Liver (tissue), 9 donors: ENCODE results near the gene CNKSR3. TPM values are rescaled to one million over a fixed set of nuclear protein-coding genes. Genes with fewer than 3 reads are reported as not detected.

Source experiments
- DNase-seq: peaks from one replicate; pipeline ENCODE4 v3.0.0-alpha.2; 2017; ENCODE audit warnings: low spot score
- H3K27ac ChIP-seq, 2 donors: one replicate each; pipeline ENCODE4 v1.7.0; 2013; ENCODE audit warnings: inconsistent platforms in 2 of 2, low read length in 2 of 2, control low read depth in 1 of 2, low read depth in 1 of 2, mild to moderate bottlenecking in 1 of 2
- H3K27me3 ChIP-seq, 4 donors: one replicate each; pipeline versions ENCODE4 v1.6.1 to v1.7.0; 2013; ENCODE audit warnings: low read length in 3 of 4, inconsistent platforms in 1 of 4, mild to moderate bottlenecking in 1 of 4, moderate library complexity in 1 of 4; ENCODE audit not compliant: control insufficient read depth in 4 of 4, insufficient read depth in 4 of 4
- H3K36me3 ChIP-seq, 4 donors: one replicate each; pipeline versions ENCODE4 v1.6.1 to v1.7.0; 2013; ENCODE audit warnings: low read length in 3 of 4, mild to moderate bottlenecking in 3 of 4, low read depth in 1 of 4, moderate library complexity in 1 of 4; ENCODE audit not compliant: control insufficient read depth in 4 of 4, insufficient read depth in 3 of 4
- H3K4me1 ChIP-seq, 4 donors: one replicate each; pipeline versions ENCODE4 v1.6.1 to v1.7.0; 2013; ENCODE audit warnings: low read length in 3 of 4, mild to moderate bottlenecking in 3 of 4, moderate library complexity in 1 of 4; ENCODE audit not compliant: control insufficient read depth in 4 of 4, insufficient read depth in 4 of 4
- H3K4me3 ChIP-seq, 3 donors: one replicate each; pipeline versions ENCODE4 v1.6.1 to v1.7.0; 2013; ENCODE audit warnings: low read length in 3 of 3, control low read depth in 1 of 3, low read depth in 1 of 3, mild to moderate bottlenecking in 1 of 3
- H3K9ac ChIP-seq, 2 donors: one replicate each; pipeline ENCODE4 v1.7.0; 2013; ENCODE audit warnings: low read length in 2 of 2, mild to moderate bottlenecking in 2 of 2, moderate library complexity in 2 of 2, control low read depth in 1 of 2, low read depth in 1 of 2
- H3K9me3 ChIP-seq, 4 donors: one replicate each; pipeline versions ENCODE4 v1.6.1 to v1.7.0; 2013; ENCODE audit warnings: low read length in 3 of 4; ENCODE audit not compliant: control insufficient read depth in 4 of 4
- CTCF ChIP-seq: fragments of 150-350 bp; IDR thresholded peaks from 2 replicates; pipeline ENCODE4 v1.5.1; 2017; ENCODE audit warnings: improper control_type of control experiment, low read depth, low read length; ENCODE audit not compliant: missing input control
- EGR1 ChIP-seq, 2 donors: IDR thresholded peaks; 2 replicates each; pipeline ENCODE4 v1.6.1; 2016 to 2018; ENCODE audit warnings: antibody characterized with exemption in 2 of 2, low read depth in 2 of 2
- FOXA1 ChIP-seq: IDR thresholded peaks from 2 replicates; pipeline ENCODE4 v1.6.1; 2016; ENCODE audit warnings: antibody characterized with exemption
- FOXA2 ChIP-seq: IDR thresholded peaks from 2 replicates; pipeline ENCODE4 v1.6.1; 2016; ENCODE audit warnings: antibody characterized with exemption
- GABPA ChIP-seq, 2 donors: IDR thresholded peaks in 1 of 2; conservative IDR thresholded peaks in 1 of 2; 2 replicates each; pipeline ENCODE4 v1.6.1; 2016; ENCODE audit warnings: antibody characterized with exemption in 2 of 2, mild to moderate bottlenecking in 1 of 2, moderate library complexity in 1 of 2
- HNF4A ChIP-seq, 2 donors: conservative IDR thresholded peaks; 2 replicates each; pipeline ENCODE4 v1.6.1; 2016; ENCODE audit warnings: antibody characterized with exemption in 2 of 2, mild to moderate bottlenecking in 2 of 2
- HNF4G ChIP-seq: IDR thresholded peaks from 2 replicates; pipeline ENCODE4 v1.6.1; 2016; ENCODE audit warnings: antibody characterized with exemption
- JUND ChIP-seq, 2 donors: IDR thresholded peaks; 2 replicates each; pipeline ENCODE4 v1.6.1; 2016; ENCODE audit warnings: antibody characterized with exemption in 2 of 2
- MAX ChIP-seq: IDR thresholded peaks from 2 replicates; pipeline ENCODE4 v1.6.1; 2016; ENCODE audit warnings: antibody characterized with exemption
- NR2F2 ChIP-seq: IDR thresholded peaks from 2 replicates; pipeline ENCODE4 v1.6.1; 2016; ENCODE audit warnings: antibody characterized with exemption
- RAD21 ChIP-seq, 2 donors: IDR thresholded peaks; 2 replicates each; pipeline ENCODE4 v1.6.1; 2016; ENCODE audit warnings: antibody characterized with exemption in 2 of 2, mild to moderate bottlenecking in 2 of 2
- REST ChIP-seq: IDR thresholded peaks from 2 replicates; pipeline ENCODE4 v1.6.1; 2016; ENCODE audit warnings: antibody characterized with exemption, mild to moderate bottlenecking
- RXRA ChIP-seq, 2 donors: IDR thresholded peaks; 2 replicates each; pipeline ENCODE4 v1.6.1; 2017 to 2018; ENCODE audit warnings: antibody characterized with exemption in 2 of 2, mild to moderate bottlenecking in 1 of 2
- SP1 ChIP-seq: IDR thresholded peaks from 2 replicates; pipeline ENCODE4 v1.6.1; 2018; ENCODE audit warnings: antibody characterized with exemption, mild to moderate bottlenecking
- TAF1 ChIP-seq: conservative IDR thresholded peaks from 2 replicates; pipeline ENCODE4 v1.6.1; 2016; ENCODE audit warnings: antibody characterized with exemption, mild to moderate bottlenecking
- YY1 ChIP-seq: IDR thresholded peaks from 2 replicates; pipeline ENCODE4 v1.6.1; 2016; ENCODE audit warnings: antibody characterized with exemption, mild to moderate bottlenecking
- ZBTB33 ChIP-seq: IDR thresholded peaks from 2 replicates; pipeline ENCODE4 v1.6.1; 2016; ENCODE audit warnings: antibody characterized with exemption
- WGBS: extraction: QIAGEN DNeasy Blood & Tissue Kit; methylation state at CpG from one replicate; pipeline ENCODE4 v1.1.7; 2013; 5-methylcytosine and 5-hydroxymethylcytosine counted together
- polyA plus RNA-seq, 2 donors: library from polyadenylated mRNA; stranded (reverse) in 1 of 2; unstranded in 1 of 2; fragments of 200-250 nt in 1 of 2; fragments of >200 nt in 1 of 2; fragmentation: Nextera tagmentation in 1 of 2; extraction: Ambion mirVana in 1 of 2; gene quantifications; one replicate each; pipeline versions ENCODE4 v1.2.1 to v1.2.3, GENCODE V29; 2013 to 2015
- total RNA-seq, 2 donors: library from RNA; depleted of rRNA; stranded (reverse); fragments of >200 nt; gene quantifications; one replicate each; pipeline ENCODE4 v1.2.3, GENCODE V29; 2014
- TF ChIP-seq, protein P1 (sequence below): IDR thresholded peaks from 2 replicates; pipeline ENCODE4 v1.6.1; 2016; ENCODE audit warnings: antibody characterized with exemption
- donor health status: healthy.
- donor health status: healthy.
- donor health status: healthy.
- donor health status: healthy.
- donor health status: healthy.

CNKSR3 gene
- total and polyA plus RNA-seq, 4 donors = 6.4 to 22.7 (median 15.0) TPM

DNA sequence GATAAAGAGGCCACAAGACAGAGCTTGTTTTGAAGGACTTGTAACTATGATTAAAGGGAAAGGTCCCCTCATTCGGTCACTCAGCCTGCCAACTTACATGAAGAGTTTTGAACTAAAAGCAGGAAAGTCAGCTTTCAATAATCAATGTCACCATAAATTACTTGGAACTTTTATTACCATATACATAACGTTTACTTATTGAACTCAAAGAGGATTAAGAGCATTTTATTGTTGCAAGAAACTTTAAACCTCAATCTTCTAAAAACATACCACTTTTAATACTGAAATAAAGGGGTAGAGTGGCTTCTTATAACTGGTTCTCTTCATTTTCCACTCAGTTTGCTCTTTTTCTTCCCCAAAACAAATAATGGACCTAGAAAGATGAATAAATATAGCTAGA, 65.1 kb downstream of the CNKSR3 start:
- H3K9me3 ChIP-seq = no peaks in the 10 kb centered on the region
- 80% methylated on average over 2 of the region's 2 CpGs for WGBS

GRCh38 chr6:154441995-154442310, 68.5 kb downstream of the CNKSR3 start:
- H3K27me3 ChIP-seq = no peaks in the 10 kb centered on the region
- 37% methylated on average over 12 of the region's 12 CpGs for WGBS
- DNase-seq = no peak
- H3K27ac ChIP-seq = peak overlapping the region; percentile 85 to 86
- peaks cover 5 to 41% (median 21%) of the 10 kb centered on the region in 4 donors for H3K4me1 ChIP-seq
- H3K36me3 ChIP-seq = peaks cover 0 to under 1% (median under 1%) of the 10 kb centered on the region in 4 donors
- peak overlapping the region in 1 of 2 donors; percentile 93 for H3K9ac ChIP-seq
- H3K9me3 ChIP-seq = no peaks in the 10 kb centered on the region
- H3K4me3 ChIP-seq = peak overlapping the region in 2 of 3 donors; percentile 47 to 57
- TF ChIP-seq ZBTB33 (no peak), FOXA1 (no peak), CTCF (no peak), EGR1 (IDR thresholded peaks at IDR 0.05; ENCODE audit: low read depth in 2 of 2) (no peak), RAD21 (IDR thresholded peaks at IDR 0.05) (no peak), YY1 (peak; percentile 31), JUND (IDR thresholded peaks at IDR 0.05) (peak in 1 of 2 donors; percentile 7), SP1 (no peak), HNF4A (conservative IDR thresholded peaks at IDR 0.05) (peak in 1 of 2 donors; percentile 31), RXRA (IDR thresholded peaks at IDR 0.05) (peak in 1 of 2 donors; percentile 47), FOXA2 (no peak), MAX (no peak), HNF4G (no peak), TAF1 (no peak), GABPA (IDR thresholded peaks at IDR 0.05 in 1 of 2, conservative IDR thresholded peaks at IDR 0.05 in 1 of 2) (no peak), NR2F2 (no peak)
- TF ChIP-seq, protein P1, sequence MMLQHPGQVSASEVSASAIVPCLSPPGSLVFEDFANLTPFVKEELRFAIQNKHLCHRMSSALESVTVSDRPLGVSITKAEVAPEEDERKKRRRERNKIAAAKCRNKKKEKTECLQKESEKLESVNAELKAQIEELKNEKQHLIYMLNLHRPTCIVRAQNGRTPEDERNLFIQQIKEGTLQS = no peak

More for the DNA sequence above, 65.1 kb downstream of the CNKSR3 start:
- Histone ChIP-seq H3K9ac (no peak overlapping the region), H3K27me3 (no peaks in the 10 kb centered on the region), H3K27ac (no peak overlapping the region), H3K4me1 (peaks cover 4 to 23% (median 8%) of the 10 kb centered on the region in 4 donors), H3K4me3 (no peak overlapping the region), H3K36me3 (peaks cover 0 to 9% (median 2%) of the 10 kb centered on the region in 4 donors)
- no peak for DNase-seq
- TF ChIP-seq FOXA2 (no peak), SP1 (no peak), REST (no peak), TAF1 (no peak), RXRA (IDR thresholded peaks at IDR 0.05) (no peak), HNF4G (no peak), YY1 (no peak), RAD21 (IDR thresholded peaks at IDR 0.05) (no peak), EGR1 (IDR thresholded peaks at IDR 0.05; ENCODE audit: low read depth in 2 of 2) (no peak)
